Stomach (tissue), 9 donors: ENCODE measurements around the gene TNNI3K. TPM values are rescaled to one million over a fixed set of nuclear protein-coding genes. Genes with fewer than 3 reads are reported as not detected.

Experiments used
- DNase-seq, 2 donors: peaks; one replicate each; pipeline versions ENCODE4 v3.0.0 to v3.0.0-alpha.2; 2013 to 2019
- H3K27ac ChIP-seq, 5 donors: fragments of 200-600 bp in 4 of 5; sonication (generic) in 4 of 5; one replicate each; pipeline ENCODE4 v1.5.1; 2013 to 2019; ENCODE audit warnings: mild to moderate bottlenecking in 1 of 5, moderate library complexity in 1 of 5
- H3K27me3 ChIP-seq, 3 donors: fragments of 200-600 bp; sonication (generic); one replicate each; pipeline ENCODE4 v1.5.1; 2017 to 2019; ENCODE audit warnings: mixed run types in 1 of 3
- H3K36me3 ChIP-seq, 4 donors: fragments of 200-600 bp; sonication (generic); 1 replicate in 3 of 4; 2 replicates in 1 of 4; pipeline ENCODE4 v1.5.1; 2016 to 2019
- H3K4me1 ChIP-seq, 4 donors: fragments of 200-600 bp; sonication (generic); one replicate each; pipeline ENCODE4 v1.5.1; 2016 to 2019
- H3K4me3 ChIP-seq, 4 donors: fragments of 200-600 bp; sonication (generic) in 3 of 4; one replicate each; pipeline ENCODE4 v1.5.1; 2016 to 2019; ENCODE audit warnings: mild to moderate bottlenecking in 1 of 4
- H3K9me3 ChIP-seq, 4 donors: fragments of 200-600 bp; sonication (generic); one replicate each; pipeline ENCODE4 v1.5.1; 2016 to 2019
- CTCF ChIP-seq, 7 experiments: fragments of 450-650 bp in 4 of 7; fragments of 200-600 bp in 3 of 7; sonication (generic) in 3 of 7; IDR thresholded peaks; one replicate each; pipeline ENCODE4 v1.5.1; 2016 to 2019; ENCODE audit warnings: antibody characterized with exemption in 7 of 7, control low read depth in 2 of 7, mild to moderate bottlenecking in 1 of 7
- EP300 ChIP-seq: sonication (generic); formaldehyde crosslinking; IDR thresholded peaks from one replicate; pipeline ENCODE4 v1.6.1; 2017; ENCODE audit warnings: antibody characterized with exemption
- POLR2A ChIP-seq, 4 donors: fragments of 450-650 bp; IDR thresholded peaks; one replicate each; pipeline ENCODE4 v1.6.1; 2016; ENCODE audit warnings: antibody characterized with exemption in 4 of 4, control low read depth in 2 of 4, mild to moderate bottlenecking in 1 of 4, moderate library complexity in 1 of 4
- POLR2AphosphoS5 ChIP-seq, 3 donors: sonication (generic); formaldehyde crosslinking; IDR thresholded peaks; one replicate each; pipeline ENCODE4 v1.6.1; 2016; ENCODE audit warnings: antibody characterized with exemption in 3 of 3
- WGBS, 5 donors: extraction: QIAGEN DNeasy Blood & Tissue Kit in 3 of 5; methylation state at CpG; one replicate each; pipeline versions ENCODE4 v1.1.5 to v1.1.7; 2013 to 2018; 5-methylcytosine and 5-hydroxymethylcytosine counted together
- intact Hi-C: fragments of 100-400 bp; cut with DNase I; formaldehyde crosslinking; loops from one replicate; pipeline ENCODE4 v1.15.1; 2023; ENCODE audit warnings: low total_unique reads
- polyA plus RNA-seq, 3 donors: library from polyadenylated mRNA; stranded (reverse); fragments of 200-250 nt; gene quantifications; one replicate each; pipeline ENCODE4 v1.2.3, GENCODE V29; 2013
- total RNA-seq, 5 donors: library from RNA; depleted of rRNA; stranded (reverse); fragments of >200 nt; gene quantifications; one replicate each; pipeline versions ENCODE4 v1.1.0 to v1.2.3, GENCODE V29; 2014 to 2016
- donor health status: healthy with polysubstance abuse.
- donor health status: Bipolar disorder and iron deficiency.
- donor health status: healthy.

The TNNI3K gene
- total and polyA plus RNA-seq, 8 donors: 0.25 to 7.0 (median 1.7) TPM; not detected in 4

- no peak for DNase-seq
- WGBS, 5 donors: 84 to 91% (median 85%) methylated on average over 4 of the region's 4 CpGs
Measured at GRCh38 chr1:74528123-74528522, 292.9 kb downstream of the TNNI3K start.

GRCh38 chr1:74530892-74531291 lies 295.7 kb downstream of the TNNI3K start:
- Histone ChIP-seq H3K4me1 (no peaks in the 10 kb centered on the region), H3K9me3 (no peaks in the 10 kb centered on the region), H3K4me3 (no peak overlapping the region), H3K36me3 (no peaks in the 10 kb centered on the region), H3K27ac (no peak overlapping the region), H3K27me3 (no peaks in the 10 kb centered on the region)
- intact Hi-C loops: no loop called here
- DNase-seq: no peak
- TF ChIP-seq POLR2AphosphoS5 (IDR thresholded peaks at IDR 0.05): no peak
- no peak for TF ChIP-seq POLR2A (IDR thresholded peaks at IDR 0.05)
- no peak for TF ChIP-seq EP300
- TF ChIP-seq CTCF (IDR thresholded peaks at IDR 0.05): no peak

More at GRCh38 chr1:74528123-74528522, 292.9 kb downstream of the TNNI3K start:
- intact Hi-C loops: no loop called here
- no peak overlapping the region for H3K27ac ChIP-seq
- H3K9me3 ChIP-seq: no peaks in the 10 kb centered on the region
- TF ChIP-seq EP300 (no peak), POLR2A (IDR thresholded peaks at IDR 0.05) (no peak), CTCF (IDR thresholded peaks at IDR 0.05) (no peak), POLR2AphosphoS5 (IDR thresholded peaks at IDR 0.05) (no peak)
- no peaks in the 10 kb centered on the region for H3K27me3 ChIP-seq
- no peaks in the 10 kb centered on the region for H3K4me1 ChIP-seq
- no peaks in the 10 kb centered on the region for H3K36me3 ChIP-seq
- no peak overlapping the region for H3K4me3 ChIP-seq

GRCh38 chr1:74531796-74532195 lies 296.6 kb downstream of the TNNI3K start:
- Histone ChIP-seq H3K27ac (no peak overlapping the region), H3K36me3 (no peaks in the 10 kb centered on the region), H3K4me3 (no peak overlapping the region), H3K4me1 (no peaks in the 10 kb centered on the region), H3K27me3 (no peaks in the 10 kb centered on the region), H3K9me3 (no peaks in the 10 kb centered on the region)
- no peak for DNase-seq
- intact Hi-C loops: no loop called here
- TF ChIP-seq POLR2AphosphoS5 (IDR thresholded peaks at IDR 0.05) (no peak), EP300 (no peak), POLR2A (IDR thresholded peaks at IDR 0.05) (no peak), CTCF (IDR thresholded peaks at IDR 0.05) (no peak)
- WGBS, 5 donors: 44 to 72% (median 52%) methylated on average over 1 of the region's 1 CpG

GRCh38 chr1:74534241-74534640 lies 299.1 kb downstream of the TNNI3K start:
- H3K27me3 ChIP-seq: no peaks in the 10 kb centered on the region
- no peaks in the 10 kb centered on the region for H3K9me3 ChIP-seq
- no peaks in the 10 kb centered on the region for H3K4me1 ChIP-seq
- intact Hi-C loops: no loop called here
- no peak overlapping the region for H3K4me3 ChIP-seq
- H3K36me3 ChIP-seq: no peaks in the 10 kb centered on the region
- WGBS, 5 donors: 71 to 84% (median 82%) methylated on average over 3 of the region's 3 CpGs
- DNase-seq: no peak
- TF ChIP-seq POLR2AphosphoS5 (IDR thresholded peaks at IDR 0.05): no peak
- no peak for TF ChIP-seq EP300
- TF ChIP-seq CTCF (IDR thresholded peaks at IDR 0.05): no peak
- no peak for TF ChIP-seq POLR2A (IDR thresholded peaks at IDR 0.05)
- no peak overlapping the region for H3K27ac ChIP-seq
